ENCODE measurements around the gene CACNA1H.

CACNA1H gene

GRCh38 chr16:1169285-1170075 is 16.6 kb downstream of the CACNA1H start:
- H3K4me1 ChIP-seq (ENCODE audit: control insufficient read depth, insufficient read depth, low read length): 0 out of 2 replicates have a peak, but pooled peaks cover 7% of the 10 kb centered on the region
- no peak overlapping the region for H3K27ac ChIP-seq (ENCODE audit: low read depth, low read length)
- H3K9ac ChIP-seq (ENCODE audit: low read length): no peak overlapping the region
- H3K9me3 ChIP-seq (ENCODE audit: control insufficient read depth, insufficient read depth, low read depth, low read length): no peaks in the 10 kb centered on the region
- H3K36me3 ChIP-seq (ENCODE audit: control insufficient read depth, insufficient read depth, low read length): no peaks in the 10 kb centered on the region
- H3K27me3 ChIP-seq (ENCODE audit: control insufficient read depth, insufficient read depth, low read length): no peaks in the 10 kb centered on the region
- no peak overlapping the region for H3K4me3 ChIP-seq (ENCODE audit: low read depth, low read length)

DNA sequence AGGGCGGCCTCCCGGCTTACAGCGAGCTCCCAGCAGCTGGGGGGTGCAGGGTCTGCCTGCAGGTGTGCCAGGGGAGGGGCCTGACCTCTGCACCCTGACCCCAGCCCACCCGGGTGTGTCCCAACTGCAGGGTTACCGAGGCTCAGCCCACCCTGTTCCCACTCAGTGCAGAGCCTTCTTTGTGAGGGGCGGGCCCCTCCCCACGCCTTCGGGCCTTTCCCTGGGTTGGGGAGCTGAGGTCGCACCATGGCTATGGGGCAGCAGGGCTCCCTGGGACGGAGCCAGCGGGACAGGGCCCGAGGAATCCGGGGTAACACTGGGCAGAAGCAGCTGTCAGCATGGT is 17.1 kb downstream of the CACNA1H start:
- Histone ChIP-seq H3K4me1 (ENCODE audit: control insufficient read depth, insufficient read depth, low read length) (0 out of 2 replicates have a peak, but pooled peaks cover 7% of the 10 kb centered on the region), H3K9me3 (ENCODE audit: control insufficient read depth, insufficient read depth, low read depth, low read length) (no peaks in the 10 kb centered on the region), H3K36me3 (ENCODE audit: control insufficient read depth, insufficient read depth, low read length) (no peaks in the 10 kb centered on the region), H3K9ac (ENCODE audit: low read length) (no peak overlapping the region), H3K4me3 (ENCODE audit: low read depth, low read length) (no peak overlapping the region), H3K27me3 (ENCODE audit: control insufficient read depth, insufficient read depth, low read length) (no peaks in the 10 kb centered on the region), H3K27ac (ENCODE audit: low read depth, low read length) (no peak overlapping the region)

DNA sequence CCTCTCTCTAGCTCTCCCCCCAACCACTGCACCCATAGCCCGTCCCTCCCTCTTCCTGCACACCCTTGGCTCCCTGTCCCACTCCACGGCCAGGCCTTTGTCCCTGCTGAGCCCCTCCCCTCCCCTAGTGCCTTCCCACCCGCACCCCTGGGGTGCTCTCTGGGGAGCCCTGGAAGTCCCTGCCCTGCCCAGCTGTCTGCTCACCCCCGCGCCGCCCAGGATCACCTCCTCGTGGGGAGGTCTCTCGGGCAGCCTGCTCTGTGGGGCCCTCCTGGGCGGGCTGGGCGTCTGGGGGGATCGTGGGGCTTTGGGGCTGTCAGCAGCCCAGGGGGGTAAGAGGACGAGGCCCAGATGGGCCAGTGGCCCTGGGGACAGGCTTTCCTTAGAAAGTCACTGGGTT is 18.1 kb downstream of the CACNA1H start:
- 0 out of 2 replicates have a peak, but pooled peaks cover 7% of the 10 kb centered on the region for H3K4me1 ChIP-seq (ENCODE audit: control insufficient read depth, insufficient read depth, low read length)
- no peak overlapping the region for H3K9ac ChIP-seq (ENCODE audit: low read length)
- H3K27ac ChIP-seq (ENCODE audit: low read depth, low read length): no peak overlapping the region
- H3K4me3 ChIP-seq (ENCODE audit: low read depth, low read length): no peak overlapping the region
- no peaks in the 10 kb centered on the region for H3K36me3 ChIP-seq (ENCODE audit: control insufficient read depth, insufficient read depth, low read length)
- H3K27me3 ChIP-seq (ENCODE audit: control insufficient read depth, insufficient read depth, low read length): no peaks in the 10 kb centered on the region
- H3K9me3 ChIP-seq (ENCODE audit: control insufficient read depth, insufficient read depth, low read depth, low read length): no peaks in the 10 kb centered on the region

DNA sequence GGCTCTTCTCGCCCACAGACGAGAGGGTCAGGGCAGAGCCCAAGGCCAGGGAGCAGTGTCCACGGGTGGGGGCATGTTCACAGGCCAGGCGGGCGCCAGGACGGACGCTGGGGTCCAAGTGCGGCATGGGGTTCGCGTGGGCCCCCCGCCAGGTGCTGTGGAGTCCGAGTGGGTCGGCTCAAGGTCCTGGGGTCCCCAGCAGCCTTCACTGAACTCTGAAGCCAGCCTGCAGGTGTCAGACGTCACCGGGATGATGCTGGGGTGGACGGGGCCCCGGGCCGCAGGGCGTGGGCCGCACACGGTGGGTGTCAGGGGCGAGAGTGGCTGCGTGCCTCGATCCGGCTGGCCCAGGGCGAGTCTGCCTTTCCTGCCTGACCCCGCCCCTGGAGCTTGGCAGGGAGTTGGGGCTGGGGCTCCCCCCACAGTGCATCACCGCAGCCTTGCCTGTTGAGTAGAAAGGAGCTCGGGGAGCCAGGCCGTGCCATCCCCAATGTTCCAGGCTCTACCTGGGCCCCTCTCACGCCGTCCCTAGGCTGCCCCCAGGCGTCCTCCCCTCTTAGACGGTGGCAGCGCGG is 19.0 kb downstream of the CACNA1H start:
- no peak overlapping the region for H3K27ac ChIP-seq (ENCODE audit: low read depth, low read length)
- H3K4me3 ChIP-seq (ENCODE audit: low read depth, low read length): no peak overlapping the region
- no peaks in the 10 kb centered on the region for H3K36me3 ChIP-seq (ENCODE audit: control insufficient read depth, insufficient read depth, low read length)
- H3K4me1 ChIP-seq (ENCODE audit: control insufficient read depth, insufficient read depth, low read length): 0 out of 2 replicates have a peak, but pooled peaks cover 7% of the 10 kb centered on the region
- H3K9ac ChIP-seq (ENCODE audit: low read length): no peak overlapping the region
- no peaks in the 10 kb centered on the region for H3K27me3 ChIP-seq (ENCODE audit: control insufficient read depth, insufficient read depth, low read length)
- H3K9me3 ChIP-seq (ENCODE audit: control insufficient read depth, insufficient read depth, low read depth, low read length): no peaks in the 10 kb centered on the region

DNA sequence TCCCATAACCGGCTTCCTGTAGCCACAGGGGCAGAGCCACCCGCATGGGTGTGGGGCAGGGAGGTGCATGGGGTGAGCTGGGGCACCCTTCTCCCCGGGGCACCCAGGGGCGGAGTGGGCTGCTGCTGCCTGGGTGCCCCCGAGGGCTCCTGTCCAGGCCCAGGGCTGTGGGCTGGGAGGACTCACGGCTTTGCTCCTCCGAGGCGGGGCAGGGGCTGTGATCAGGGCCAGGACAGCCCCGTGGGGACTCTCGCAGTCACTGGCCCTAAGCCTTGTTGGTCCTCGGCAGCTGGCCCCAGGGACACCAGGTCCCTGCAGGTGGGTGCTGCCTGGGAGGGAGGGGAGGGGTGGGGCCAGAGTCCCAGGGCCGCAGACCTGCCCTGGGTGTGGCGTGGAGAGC is 19.7 kb downstream of the CACNA1H start:
- Histone ChIP-seq H3K9ac (ENCODE audit: low read length) (no peak overlapping the region), H3K27me3 (ENCODE audit: control insufficient read depth, insufficient read depth, low read length) (no peaks in the 10 kb centered on the region), H3K4me1 (ENCODE audit: control insufficient read depth, insufficient read depth, low read length) (0 out of 2 replicates have a peak, but pooled peaks cover 7% of the 10 kb centered on the region)

DNA sequence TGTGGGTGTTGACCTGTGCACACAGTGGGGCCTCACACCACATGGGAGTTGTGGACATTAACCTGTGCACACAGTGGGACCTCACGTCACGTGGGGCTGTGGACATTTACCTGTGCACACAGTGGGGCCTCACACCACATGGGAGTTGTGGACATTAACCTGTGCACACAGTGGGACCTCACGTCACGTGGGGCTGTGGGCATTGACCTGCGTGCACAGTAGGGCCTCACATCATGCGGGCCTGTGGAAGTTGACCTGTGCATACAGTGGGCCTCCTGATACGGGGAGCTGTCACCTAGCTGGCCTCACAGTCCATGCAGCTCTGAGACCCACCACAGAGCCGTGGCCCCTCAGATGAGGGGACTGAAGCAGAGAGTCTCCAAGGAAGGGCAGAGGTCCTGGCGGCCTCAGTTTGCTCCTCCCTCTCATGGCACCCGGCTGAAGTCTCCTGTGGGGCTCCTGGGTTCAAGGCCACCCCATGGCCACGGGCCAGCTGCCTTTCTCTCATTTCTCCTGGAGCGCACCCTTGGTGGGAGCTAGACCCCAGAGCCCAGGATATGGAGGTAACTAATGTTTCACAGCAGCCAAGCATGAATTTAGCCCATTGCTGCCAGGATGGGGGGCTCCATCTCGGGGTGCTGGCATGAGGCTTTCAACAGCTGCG is 21.0 kb downstream of the CACNA1H start:
- Histone ChIP-seq H3K27me3 (ENCODE audit: control insufficient read depth, insufficient read depth, low read length) (no peaks in the 10 kb centered on the region), H3K9ac (ENCODE audit: low read length) (no peak overlapping the region), H3K4me3 (ENCODE audit: low read depth, low read length) (no peak overlapping the region), H3K4me1 (ENCODE audit: control insufficient read depth, insufficient read depth, low read length) (0 out of 2 replicates have a peak, but pooled peaks cover 7% of the 10 kb centered on the region), H3K36me3 (ENCODE audit: control insufficient read depth, insufficient read depth, low read length) (no peaks in the 10 kb centered on the region), H3K27ac (ENCODE audit: low read depth, low read length) (no peak overlapping the region), H3K9me3 (ENCODE audit: control insufficient read depth, insufficient read depth, low read depth, low read length) (no peaks in the 10 kb centered on the region)

More for the DNA sequence above, 19.7 kb downstream of the CACNA1H start:
- Histone ChIP-seq H3K27ac (ENCODE audit: low read depth, low read length) (no peak overlapping the region), H3K36me3 (ENCODE audit: control insufficient read depth, insufficient read depth, low read length) (no peaks in the 10 kb centered on the region), H3K4me3 (ENCODE audit: low read depth, low read length) (no peak overlapping the region), H3K9me3 (ENCODE audit: control insufficient read depth, insufficient read depth, low read depth, low read length) (no peaks in the 10 kb centered on the region)

DNA sequence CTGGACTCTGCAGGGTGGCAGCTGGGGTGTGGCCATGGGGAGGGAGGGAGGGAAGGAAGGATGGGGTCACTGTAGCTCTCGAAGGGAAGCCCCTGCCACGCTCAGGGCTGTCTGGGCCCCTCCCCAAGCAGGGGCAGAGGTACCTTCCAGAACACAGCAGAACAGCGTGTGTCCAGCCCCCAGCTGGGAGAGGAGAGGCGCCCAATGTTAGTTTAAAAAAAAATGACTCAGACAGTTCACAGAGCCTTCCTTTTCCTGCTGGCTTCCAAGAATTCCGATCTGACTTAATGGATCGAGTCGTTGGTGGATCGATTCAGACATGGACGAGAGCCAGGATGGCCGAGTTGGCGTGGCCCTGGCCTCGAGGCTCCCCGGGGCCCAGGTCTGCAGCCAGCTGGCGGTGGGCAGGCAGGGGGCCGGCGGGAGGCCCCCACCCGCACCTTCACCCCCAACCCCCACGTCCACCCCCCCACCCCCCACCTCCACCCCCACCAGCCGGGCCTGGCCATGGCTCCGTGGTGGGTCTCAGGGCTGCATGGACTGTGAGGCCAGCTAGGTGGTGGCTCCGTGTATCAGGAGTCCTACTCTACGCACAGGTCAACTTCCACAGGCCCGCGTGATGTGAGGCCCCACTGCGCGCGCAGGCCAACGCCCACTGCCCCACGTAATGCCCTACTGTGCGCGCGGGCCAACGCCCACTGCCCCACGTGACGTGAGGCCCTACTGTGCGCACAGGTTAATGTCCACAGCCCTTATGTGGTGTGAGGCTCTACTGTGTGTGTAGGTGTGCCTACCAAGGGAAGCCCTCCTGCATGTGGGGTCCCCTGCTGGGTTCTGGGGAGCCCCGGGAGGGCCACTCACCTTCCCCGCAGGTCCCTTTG is 21.8 kb downstream of the CACNA1H start:
- Histone ChIP-seq H3K36me3 (ENCODE audit: control insufficient read depth, insufficient read depth, low read length) (no peaks in the 10 kb centered on the region), H3K4me1 (ENCODE audit: control insufficient read depth, insufficient read depth, low read length) (0 out of 2 replicates have a peak, but pooled peaks cover 4% of the 10 kb centered on the region), H3K9me3 (ENCODE audit: control insufficient read depth, insufficient read depth, low read depth, low read length) (no peaks in the 10 kb centered on the region), H3K9ac (ENCODE audit: low read length) (no peak overlapping the region), H3K27ac (ENCODE audit: low read depth, low read length) (no peak overlapping the region), H3K4me3 (ENCODE audit: low read depth, low read length) (no peak overlapping the region), H3K27me3 (ENCODE audit: control insufficient read depth, insufficient read depth, low read length) (no peaks in the 10 kb centered on the region)

- Histone ChIP-seq H3K9ac (ENCODE audit: low read length) (no peak overlapping the region), H3K9me3 (ENCODE audit: control insufficient read depth, insufficient read depth, low read depth, low read length) (no peaks in the 10 kb centered on the region), H3K4me3 (ENCODE audit: low read depth, low read length) (no peak overlapping the region), H3K4me1 (ENCODE audit: control insufficient read depth, insufficient read depth, low read length) (no peaks in the 10 kb centered on the region), H3K27ac (ENCODE audit: low read depth, low read length) (no peak overlapping the region), H3K36me3 (ENCODE audit: control insufficient read depth, insufficient read depth, low read length) (no peaks in the 10 kb centered on the region), H3K27me3 (ENCODE audit: control insufficient read depth, insufficient read depth, low read length) (no peaks in the 10 kb centered on the region)
These were observed 22.8 kb downstream of the CACNA1H start for GRCh38 chr16:1175566-1176279.

DNA sequence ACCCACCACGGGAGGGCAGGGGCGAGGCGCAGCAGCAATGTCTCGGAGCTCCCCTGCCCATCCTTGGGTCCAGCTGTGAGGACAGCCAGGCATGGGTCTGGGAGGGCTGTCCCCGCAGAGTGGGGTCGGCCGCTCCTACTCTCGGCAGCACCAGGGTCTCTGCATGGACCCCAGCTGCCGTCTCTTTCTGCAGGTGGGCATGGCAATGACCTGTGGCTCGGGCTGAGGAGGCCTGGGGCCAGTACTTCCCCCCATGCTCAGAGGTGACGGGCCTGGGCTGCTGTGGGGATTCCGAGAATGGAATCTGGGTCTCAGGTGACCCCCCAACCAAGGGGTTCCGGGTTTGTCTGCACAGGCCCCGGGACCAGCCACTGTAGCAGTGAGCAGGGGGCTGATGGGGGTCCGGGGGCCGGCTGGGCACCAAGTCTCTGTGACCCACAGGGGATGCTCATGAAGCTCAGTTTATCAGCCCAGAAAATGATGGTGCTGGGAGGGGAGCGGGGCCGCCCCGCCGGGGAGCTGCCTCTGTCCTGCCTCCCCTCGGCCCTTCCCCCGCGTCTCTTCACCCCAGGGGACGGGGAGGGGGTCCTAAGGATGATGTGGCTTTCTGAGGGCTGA is 23.5 kb downstream of the CACNA1H start:
- no peaks in the 10 kb centered on the region for H3K4me1 ChIP-seq (ENCODE audit: control insufficient read depth, insufficient read depth, low read length)
- no peaks in the 10 kb centered on the region for H3K9me3 ChIP-seq (ENCODE audit: control insufficient read depth, insufficient read depth, low read depth, low read length)
- no peak overlapping the region for H3K4me3 ChIP-seq (ENCODE audit: low read depth, low read length)
- no peak overlapping the region for H3K9ac ChIP-seq (ENCODE audit: low read length)
- H3K36me3 ChIP-seq (ENCODE audit: control insufficient read depth, insufficient read depth, low read length): no peaks in the 10 kb centered on the region
- no peaks in the 10 kb centered on the region for H3K27me3 ChIP-seq (ENCODE audit: control insufficient read depth, insufficient read depth, low read length)
- H3K27ac ChIP-seq (ENCODE audit: low read depth, low read length): no peak overlapping the region

- H3K27ac ChIP-seq (ENCODE audit: low read depth, low read length): no peak overlapping the region
- H3K4me3 ChIP-seq (ENCODE audit: low read depth, low read length): no peak overlapping the region
- H3K9ac ChIP-seq (ENCODE audit: low read length): no peak overlapping the region
- H3K27me3 ChIP-seq (ENCODE audit: control insufficient read depth, insufficient read depth, low read length): no peaks in the 10 kb centered on the region; the same call in 1 of the 2 replicates
- H3K36me3 ChIP-seq (ENCODE audit: control insufficient read depth, insufficient read depth, low read length): no peaks in the 10 kb centered on the region
- H3K9me3 ChIP-seq (ENCODE audit: control insufficient read depth, insufficient read depth, low read depth, low read length): no peaks in the 10 kb centered on the region
- H3K4me1 ChIP-seq (ENCODE audit: control insufficient read depth, insufficient read depth, low read length): peaks cover 4% of the 10 kb centered on the region; the same call in 1 of the 2 replicates
These were observed 24.1 kb downstream of the CACNA1H start for GRCh38 chr16:1177053-1177452.
